SK-N-SH treated with all-trans-retinoic acid at 6 μM for 48 hours (cell line): ENCODE data around the gene AMFR.

Source experiments
- CREB5 ChIP-seq: fragments of 250-450 bp; sonication (Bioruptor Pico); IDR thresholded peaks from 2 replicates; pipeline ENCODE4 v1.5.1; 2020; ENCODE audit warnings: low read depth, mild to moderate bottlenecking, moderate library complexity
- PPARA ChIP-seq: fragments of 250-450 bp; sonication (Bioruptor Pico); IDR thresholded peaks from 2 replicates; pipeline ENCODE4 v1.5.0; 2020; ENCODE audit warnings: mild to moderate bottlenecking, borderline replicate concordance
- RARB ChIP-seq: fragments of 250-450 bp; sonication (Bioruptor Pico); IDR thresholded peaks from 2 replicates; pipeline ENCODE4 v1.8.0; 2021; ENCODE audit warnings: mild to moderate bottlenecking, moderate library complexity
- ZNF70 ChIP-seq: fragments of 450-650 bp; formaldehyde crosslinking; IDR thresholded peaks from 2 replicates; pipeline ENCODE4 v1.5.0; 2020; ENCODE audit warnings: mild to moderate bottlenecking, moderate library complexity
- TF ChIP-seq, protein P1 (sequence below): fragments of 250-450 bp; sonication (Bioruptor Pico); IDR thresholded peaks from 2 replicates; pipeline ENCODE4 v1.5.0; 2020; ENCODE audit warnings: mild to moderate bottlenecking, moderate library complexity

- TF ChIP-seq RARB (CRISPR knock-in tag) (no peak), ZNF70 (CRISPR knock-in tag) (no peak), CREB5 (no peak), PPARA (CRISPR knock-in tag) (no peak)
- TF ChIP-seq, protein P1, sequence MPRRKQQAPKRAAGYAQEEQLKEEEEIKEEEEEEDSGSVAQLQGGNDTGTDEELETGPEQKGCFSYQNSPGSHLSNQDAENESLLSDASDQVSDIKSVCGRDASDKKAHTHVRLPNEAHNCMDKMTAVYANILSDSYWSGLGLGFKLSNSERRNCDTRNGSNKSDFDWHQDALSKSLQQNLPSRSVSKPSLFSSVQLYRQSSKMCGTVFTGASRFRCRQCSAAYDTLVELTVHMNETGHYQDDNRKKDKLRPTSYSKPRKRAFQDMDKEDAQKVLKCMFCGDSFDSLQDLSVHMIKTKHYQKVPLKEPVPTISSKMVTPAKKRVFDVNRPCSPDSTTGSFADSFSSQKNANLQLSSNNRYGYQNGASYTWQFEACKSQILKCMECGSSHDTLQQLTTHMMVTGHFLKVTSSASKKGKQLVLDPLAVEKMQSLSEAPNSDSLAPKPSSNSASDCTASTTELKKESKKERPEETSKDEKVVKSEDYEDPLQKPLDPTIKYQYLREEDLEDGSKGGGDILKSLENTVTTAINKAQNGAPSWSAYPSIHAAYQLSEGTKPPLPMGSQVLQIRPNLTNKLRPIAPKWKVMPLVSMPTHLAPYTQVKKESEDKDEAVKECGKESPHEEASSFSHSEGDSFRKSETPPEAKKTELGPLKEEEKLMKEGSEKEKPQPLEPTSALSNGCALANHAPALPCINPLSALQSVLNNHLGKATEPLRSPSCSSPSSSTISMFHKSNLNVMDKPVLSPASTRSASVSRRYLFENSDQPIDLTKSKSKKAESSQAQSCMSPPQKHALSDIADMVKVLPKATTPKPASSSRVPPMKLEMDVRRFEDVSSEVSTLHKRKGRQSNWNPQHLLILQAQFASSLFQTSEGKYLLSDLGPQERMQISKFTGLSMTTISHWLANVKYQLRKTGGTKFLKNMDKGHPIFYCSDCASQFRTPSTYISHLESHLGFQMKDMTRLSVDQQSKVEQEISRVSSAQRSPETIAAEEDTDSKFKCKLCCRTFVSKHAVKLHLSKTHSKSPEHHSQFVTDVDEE, result no peak
Measured at GRCh38 chr16:56327929-56328258, 97.5 kb downstream of the AMFR start.
